Raji (cell line): ENCODE measurements around the gene RNU1-1.

Experiments
- POLR2A ChIP-seq: IDR thresholded peaks from 2 replicates; pipeline ENCODE4 v1.6.1; 2011; ENCODE audit warnings: low read depth, low read length, control low read depth; ENCODE audit not compliant: insufficient read depth

Gene RNU1-1

DNA sequence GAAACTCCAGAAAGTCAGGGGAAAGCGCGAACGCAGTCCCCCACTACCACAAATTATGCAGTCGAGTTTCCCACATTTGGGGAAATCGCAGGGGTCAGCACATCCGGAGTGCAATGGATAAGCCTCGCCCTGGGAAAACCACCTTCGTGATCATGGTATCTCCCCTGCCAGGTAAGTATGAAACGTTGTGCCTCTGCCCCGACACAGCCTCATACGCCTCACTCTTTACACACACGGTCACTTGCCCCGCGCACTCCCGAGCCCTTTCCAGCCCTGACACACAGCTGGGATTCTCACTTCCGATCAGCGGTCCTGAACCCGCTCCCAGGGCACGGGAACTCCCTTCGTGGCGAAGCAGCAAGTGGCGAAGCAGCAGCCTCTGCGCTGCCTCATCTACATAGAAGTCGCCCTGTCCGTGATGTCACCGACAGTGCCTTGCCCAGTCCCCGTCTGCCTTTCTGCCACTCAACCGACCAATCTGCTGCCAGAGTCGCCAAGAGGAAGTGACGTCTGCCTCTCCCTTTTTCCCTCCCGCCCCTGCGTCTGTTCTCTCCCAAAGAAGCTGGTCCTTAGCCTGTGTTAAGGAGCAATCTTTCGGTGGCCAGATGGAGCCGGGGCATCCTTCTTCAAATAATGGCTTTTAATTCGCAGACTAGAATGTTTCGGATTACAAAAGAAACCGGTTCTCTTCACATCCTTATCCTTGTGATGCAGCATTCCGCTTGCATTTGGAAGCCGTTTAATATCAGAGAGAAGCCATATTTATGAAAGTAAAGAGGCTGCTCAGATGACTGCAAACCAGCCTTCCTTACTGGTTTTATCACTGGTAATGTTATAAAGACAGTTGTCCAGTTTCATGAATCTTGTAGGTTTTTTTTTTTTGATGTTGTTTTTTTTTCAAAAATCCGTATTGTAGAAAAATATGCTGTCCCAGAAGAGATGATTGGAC lies at the start of gene RNU1-1:
Gene RNU1-1, minus strand, starts transcription at position 179 of the 949 bp plus-strand sequence.
- peak; percentile 66 for TF ChIP-seq POLR2A

DNA sequence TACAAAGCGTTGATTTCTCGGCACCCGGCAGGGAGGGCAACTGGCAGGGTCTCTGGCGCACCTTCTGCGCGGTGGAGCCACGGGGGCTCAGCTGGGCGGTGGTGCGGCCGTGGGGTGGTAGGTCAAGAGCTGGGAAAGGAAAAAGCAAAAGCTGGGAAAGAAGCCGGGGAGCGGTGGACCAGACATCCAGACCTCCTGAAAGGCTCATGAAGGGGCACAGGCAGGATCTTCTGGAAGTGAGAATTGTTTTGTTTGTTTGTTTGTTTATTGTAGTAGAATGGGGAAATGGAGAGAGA lies 7.2 kb upstream of the RNU1-1 start:
- no peak for TF ChIP-seq POLR2A

DNA sequence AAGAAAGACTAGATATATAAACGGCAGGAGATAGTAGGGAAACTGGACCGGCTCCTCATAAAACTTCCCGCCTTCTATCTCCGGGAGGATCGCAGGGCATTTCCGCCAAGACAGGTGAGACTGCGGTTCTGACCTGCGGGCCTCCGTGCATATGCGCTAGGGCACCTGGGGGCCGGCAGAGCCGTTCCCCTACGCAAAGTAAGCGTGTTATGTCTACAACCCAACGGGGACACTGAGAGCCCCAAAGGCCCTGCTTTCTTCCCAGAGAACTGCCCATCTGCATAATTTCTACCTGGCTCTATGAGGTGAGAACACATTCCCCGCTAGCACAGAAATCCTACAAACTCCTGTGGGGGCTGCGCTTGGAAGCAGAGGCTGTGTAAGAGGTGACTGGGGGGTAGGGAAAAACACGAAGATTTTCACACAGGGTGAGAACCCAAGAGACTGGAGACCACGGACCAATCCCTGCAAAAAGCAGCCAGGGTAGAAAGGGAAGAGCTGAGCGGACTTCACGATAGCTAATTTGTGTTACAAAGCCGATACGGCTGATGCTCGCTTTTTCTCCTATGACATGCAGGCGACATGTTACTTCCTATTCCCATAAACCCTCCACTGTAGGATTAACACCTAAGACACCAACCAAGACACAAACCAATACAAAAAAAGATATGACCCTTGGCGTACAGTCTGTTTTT lies 526 bp downstream of the RNU1-1 start:
- TF ChIP-seq POLR2A, result peak; percentile 89

DNA sequence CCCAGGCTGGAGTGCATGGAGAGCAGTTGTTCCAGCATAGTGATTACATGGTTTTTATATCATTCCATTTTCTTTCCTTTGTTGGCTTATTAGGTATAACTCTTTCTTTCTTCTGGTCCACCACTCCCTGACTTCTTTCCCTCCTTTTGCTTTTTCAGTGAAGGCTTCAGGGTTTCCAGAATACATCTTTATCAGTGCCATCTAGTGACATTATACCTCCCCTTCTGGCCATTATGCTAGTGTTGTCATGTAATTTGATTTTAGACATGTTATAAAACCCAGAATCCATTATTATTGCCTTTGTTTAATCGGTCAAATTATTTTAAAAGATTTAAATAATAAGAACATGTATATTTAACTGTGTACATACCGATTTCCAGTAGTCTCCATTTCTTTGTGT lies 10.6 kb downstream of the RNU1-1 start:
- no peak for TF ChIP-seq POLR2A

DNA sequence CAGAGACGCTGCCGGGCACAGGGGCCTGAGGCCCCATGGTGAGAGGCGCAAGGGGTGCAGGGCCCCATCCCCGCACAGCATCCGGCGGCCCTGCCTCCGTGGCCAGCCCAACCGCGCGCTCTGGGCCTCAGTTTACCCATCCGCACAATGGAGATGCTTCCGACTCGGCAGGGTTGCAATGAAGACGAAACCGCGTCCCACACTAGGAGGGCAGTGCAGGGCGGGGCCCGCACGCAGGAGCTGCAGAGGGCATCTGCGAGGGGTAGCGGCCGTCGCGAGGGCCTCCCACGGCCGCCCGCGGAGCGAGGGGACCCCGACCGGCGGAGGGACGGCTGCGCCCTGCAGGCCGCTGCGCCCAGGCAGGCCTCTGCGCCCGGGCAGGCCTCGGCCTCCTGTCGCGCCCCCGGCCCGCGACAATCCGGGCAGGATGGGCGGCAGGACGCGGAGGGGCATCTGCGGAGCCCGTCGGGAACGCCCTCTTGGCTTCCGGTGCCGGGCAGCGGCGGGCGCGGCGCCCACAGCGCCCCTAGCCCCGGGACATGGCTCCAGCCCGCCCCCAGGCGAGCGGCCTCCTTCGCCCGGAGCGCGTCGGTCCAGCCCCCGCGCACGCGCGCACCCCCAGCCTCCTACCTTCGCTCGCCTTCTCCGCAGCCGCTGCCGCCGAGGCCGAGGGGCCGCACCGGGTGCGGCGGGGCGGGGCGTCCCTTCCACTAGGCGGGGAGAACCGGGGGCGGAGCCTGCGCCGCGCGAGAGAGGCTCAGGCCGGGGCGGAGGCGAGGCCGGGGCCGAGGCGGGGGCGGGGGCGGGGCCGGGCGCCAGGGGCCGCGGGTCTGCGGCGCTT lies 15.3 kb downstream of the RNU1-1 start:
- TF ChIP-seq POLR2A, result no peak

DNA sequence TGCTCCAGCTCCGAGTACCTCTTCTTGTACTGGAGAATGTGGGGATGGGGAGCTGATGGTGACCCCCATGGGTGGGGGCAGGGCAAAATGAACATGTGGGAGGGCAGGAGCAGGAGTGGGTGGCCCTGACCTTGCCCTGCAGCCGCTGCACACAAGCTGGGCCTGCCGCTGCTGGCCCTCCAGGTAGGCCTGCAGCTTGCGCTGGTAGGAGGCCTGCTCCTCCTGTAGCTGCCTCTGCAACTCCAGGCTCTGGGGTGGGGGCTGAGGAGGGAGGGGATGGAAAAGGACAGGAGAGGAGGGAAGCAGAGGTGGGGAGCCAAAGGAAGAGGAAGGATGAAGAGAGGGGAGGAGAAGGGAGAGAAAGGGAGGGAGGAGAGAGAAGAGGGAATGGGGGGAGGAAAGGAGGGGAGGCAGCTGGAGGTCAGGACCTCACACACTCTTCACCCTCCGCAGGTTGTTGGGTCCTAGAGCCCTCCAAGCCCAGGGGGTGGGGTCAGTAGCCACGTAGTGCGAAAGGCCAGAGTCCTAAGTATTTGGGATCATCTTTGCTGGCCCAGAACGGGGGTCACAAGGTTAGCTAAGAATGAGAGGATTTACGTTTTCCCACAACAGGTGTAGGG lies 22.9 kb downstream of the RNU1-1 start:
- TF ChIP-seq POLR2A, result no peak

DNA sequence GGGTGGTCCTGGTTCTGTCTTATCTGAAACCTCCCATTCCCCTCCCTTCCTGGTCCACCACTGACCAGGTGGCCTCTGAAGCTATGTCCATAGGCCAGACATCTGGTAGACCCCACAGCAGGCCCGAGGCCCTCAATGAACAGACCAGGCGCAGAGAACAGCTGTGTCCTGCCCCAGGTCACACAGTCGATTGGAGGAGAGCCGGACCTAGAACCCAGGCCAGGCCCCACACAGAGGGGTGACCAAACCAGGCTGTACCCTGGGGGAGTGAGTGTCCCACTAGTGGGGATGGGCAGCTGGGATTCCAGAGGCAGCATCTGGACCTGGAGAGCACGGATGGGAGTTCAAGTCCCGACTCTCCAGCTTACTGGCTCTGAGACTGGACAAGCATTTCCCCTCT lies 29.2 kb downstream of the RNU1-1 start:
- no peak for TF ChIP-seq POLR2A

DNA sequence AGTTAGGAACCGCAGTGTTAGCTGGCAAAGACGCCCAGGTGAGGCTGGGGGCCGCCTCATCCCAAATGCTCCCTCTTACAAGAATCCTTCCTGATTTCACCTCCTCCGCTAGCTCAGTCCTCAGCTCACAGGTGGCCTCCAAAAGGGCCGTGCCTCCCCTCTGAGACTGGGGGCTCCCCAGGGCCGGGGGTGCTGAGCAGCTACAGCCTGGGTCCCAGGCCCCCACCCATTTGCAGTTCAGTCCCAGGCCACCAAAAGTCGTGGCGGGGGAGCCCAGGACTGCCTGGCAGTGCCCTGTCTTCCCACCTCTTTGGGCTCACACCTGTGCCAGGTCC lies 29.6 kb downstream of the RNU1-1 start:
- no peak for TF ChIP-seq POLR2A

DNA sequence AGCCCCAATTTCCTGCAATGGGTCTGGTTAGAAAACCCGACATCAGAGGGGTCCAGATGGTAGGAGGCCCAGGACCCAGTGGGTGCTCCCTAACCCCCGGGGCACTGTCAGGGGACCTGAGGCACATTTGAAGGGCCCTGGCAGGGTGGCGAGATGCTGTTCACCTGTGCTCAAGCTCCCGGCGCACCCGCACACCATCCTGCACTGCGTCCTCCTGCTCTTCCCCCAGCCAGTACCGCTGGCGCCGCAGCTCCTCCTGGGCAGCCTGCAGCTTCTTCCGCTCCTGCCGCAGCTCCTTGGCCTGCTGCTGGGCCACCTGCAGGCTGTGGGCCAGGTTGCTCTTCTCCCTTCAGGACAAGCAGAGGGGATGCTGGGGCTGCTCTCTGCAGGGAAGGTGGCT lies 36.0 kb downstream of the RNU1-1 start:
- TF ChIP-seq POLR2A, result no peak

DNA sequence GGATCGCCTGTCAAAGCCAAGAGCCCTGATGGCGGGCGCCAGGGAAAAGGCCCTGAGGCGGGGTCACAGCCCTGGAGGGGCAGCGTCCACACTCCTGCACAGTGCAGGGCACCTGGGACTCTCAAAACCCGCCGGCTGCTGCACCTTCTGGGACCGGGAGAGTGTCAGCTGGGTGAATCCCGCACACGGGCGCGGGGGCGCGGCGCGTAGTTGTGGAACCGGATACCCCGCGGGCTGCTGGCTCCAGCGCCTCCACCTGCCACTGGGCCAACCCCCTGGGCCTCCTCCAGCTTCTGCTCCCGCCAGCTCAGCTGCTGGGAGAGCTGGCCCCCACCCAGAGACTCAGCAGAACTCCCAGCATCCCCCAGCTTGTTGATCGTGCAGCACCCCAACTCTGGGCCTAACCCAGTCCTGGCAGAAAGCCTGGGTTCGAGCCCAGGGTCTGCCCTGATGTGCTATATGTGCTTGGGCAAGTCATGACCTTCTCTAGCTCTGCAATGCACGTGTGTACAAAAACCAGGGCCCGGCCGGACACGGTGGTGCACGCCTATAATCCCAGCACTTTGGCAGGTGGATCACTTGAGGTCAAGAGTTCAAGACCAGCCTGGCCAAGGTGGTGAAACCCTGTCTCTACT lies 39.8 kb downstream of the RNU1-1 start:
- TF ChIP-seq POLR2A, result no peak

DNA sequence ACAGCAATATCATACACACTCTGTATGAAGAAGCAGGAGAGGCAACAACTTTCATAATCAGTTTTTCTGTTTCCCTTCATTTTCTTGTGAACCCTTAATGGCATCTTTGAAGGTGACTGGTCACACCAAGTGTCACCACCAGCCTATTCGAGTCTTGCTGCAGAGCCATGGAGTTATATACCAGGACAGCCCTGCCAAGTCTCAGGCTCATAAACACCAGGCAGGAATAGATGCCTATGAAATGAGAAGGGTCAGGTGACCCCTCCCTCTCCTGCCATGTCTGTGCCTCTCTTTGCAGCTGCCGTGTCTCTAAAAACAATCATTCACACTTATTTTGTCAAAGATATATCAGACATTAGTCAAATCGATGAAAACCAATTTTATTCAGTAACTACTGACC lies 45.5 kb downstream of the RNU1-1 start:
- TF ChIP-seq POLR2A, result no peak

DNA sequence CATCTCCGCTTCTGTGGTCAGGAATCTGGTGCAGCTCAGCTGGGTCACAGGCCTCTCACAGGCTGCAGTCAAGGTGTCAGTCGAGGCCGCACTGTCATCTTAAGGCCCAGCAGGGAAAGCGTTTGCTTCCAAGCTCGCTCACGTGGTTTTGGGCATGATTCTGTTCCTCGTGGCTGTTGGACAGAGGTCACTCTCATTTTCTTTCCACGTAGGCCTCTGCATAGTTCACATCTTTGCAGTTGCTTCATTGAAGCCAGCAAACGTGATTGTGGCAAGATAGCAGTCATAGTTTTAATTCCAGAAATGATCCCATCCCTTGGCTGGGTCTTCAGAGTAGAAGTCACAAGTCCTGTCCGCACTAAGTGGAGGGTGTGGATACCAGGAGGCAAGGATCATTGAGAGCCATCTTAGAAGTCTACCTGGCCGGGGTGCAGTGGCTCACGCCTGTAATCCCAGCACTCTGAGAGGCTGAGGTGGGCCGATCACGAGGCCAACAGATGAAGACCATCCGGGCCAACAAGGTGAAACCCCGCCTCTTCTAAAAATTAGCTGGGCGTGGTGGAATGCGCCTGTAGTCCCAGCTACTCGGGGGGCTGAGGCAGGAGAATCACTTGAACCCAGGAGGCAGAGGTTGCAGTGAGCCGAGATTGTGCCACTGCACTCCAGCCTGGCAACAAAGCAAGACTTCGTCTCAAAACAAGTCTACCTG lies 49.0 kb downstream of the RNU1-1 start:
- no peak for TF ChIP-seq POLR2A
